Natural killer cell (primary cell): ENCODE measurements around the gene IFT81. TPM values are rescaled to one million over a fixed set of nuclear protein-coding genes. Genes with fewer than 3 reads are reported as not detected.
"Not testable (repeated sequence)": the region's sequence is repeated elsewhere in the genome, so short reads cannot be mapped to it uniquely, and the experiment has no call there.

ENCODE experiments used
- ATAC-seq, 3 donors: fragments of 150-1000 bp in 2 of 3; fragments of 200-7000 bp in 1 of 3; cut with Tn5 transposase; 1 replicate in 1 of 3; 2 replicates in 2 of 3; pipeline ENCODE4 v1.10.0; 2021; ENCODE audit warnings: mild to moderate bottlenecking in 2 of 3, moderate library complexity in 2 of 3
- DNase-seq, 2 donors: peaks; one replicate each; pipeline versions ENCODE4 v3.0.0 to v3.0.0-alpha.2; 2013 to 2021; ENCODE audit warnings: mixed read lengths in 1 of 2
- H3K27ac ChIP-seq: one replicate; pipeline ENCODE4 v1.5.1; 2013; ENCODE audit warnings: mild to moderate bottlenecking, low read length
- H3K27me3 ChIP-seq: one replicate; pipeline ENCODE4 v1.6.1; 2013; ENCODE audit warnings: low read length; ENCODE audit not compliant: control insufficient read depth, insufficient read depth
- H3K36me3 ChIP-seq: one replicate; pipeline ENCODE4 v1.6.1; 2013; ENCODE audit warnings: low read length; ENCODE audit not compliant: control insufficient read depth, insufficient read depth
- H3K4me1 ChIP-seq: one replicate; pipeline ENCODE4 v1.6.1; 2013; ENCODE audit warnings: low read length; ENCODE audit not compliant: control insufficient read depth, insufficient read depth
- H3K4me3 ChIP-seq: one replicate; pipeline ENCODE4 v1.5.1; 2013; ENCODE audit warnings: low read length
- H3K9me3 ChIP-seq: one replicate; pipeline ENCODE4 v1.6.1; 2013; ENCODE audit warnings: low read length; ENCODE audit not compliant: control insufficient read depth, insufficient read depth
- H3K27ac Mint-ChIP-seq, 2 donors: one replicate each; pipeline ENCODE4 v1.8.0; 2022; ENCODE audit warnings: mild to moderate bottlenecking in 2 of 2, mixed read lengths in 2 of 2, moderate library complexity in 1 of 2
- H3K27me3 Mint-ChIP-seq, 2 donors: one replicate each; pipeline ENCODE4 v1.8.0; 2022; ENCODE audit warnings: low read depth in 2 of 2, mixed read lengths in 2 of 2
- H3K36me3 Mint-ChIP-seq: one replicate; pipeline ENCODE4 v1.8.0; 2022; ENCODE audit warnings: mixed read lengths
- H3K4me1 Mint-ChIP-seq, 2 donors: one replicate each; pipeline ENCODE4 v1.8.0; 2022; ENCODE audit warnings: mixed read lengths in 2 of 2
- H3K4me3 Mint-ChIP-seq: one replicate; pipeline ENCODE4 v1.8.0; 2022; ENCODE audit warnings: mild to moderate bottlenecking, moderate library complexity, mixed read lengths
- H3K9me3 Mint-ChIP-seq, 2 donors: one replicate each; pipeline ENCODE4 v1.8.0; 2022; ENCODE audit warnings: mixed read lengths in 2 of 2
- WGBS: methylation state at CpG from one replicate; pipeline ENCODE4 v1.1.7; 2013; ENCODE audit warnings: missing lambda C conversion rate; ENCODE audit not compliant: insufficient coverage; 5-methylcytosine and 5-hydroxymethylcytosine counted together
- intact Hi-C: fragments of 100-400 bp; cut with micrococcal nuclease; formaldehyde crosslinking; loops from one replicate; pipeline ENCODE4 v1.14.2; 2022
- total RNA-seq, 4 donors: library from RNA; stranded (reverse); fragments of 120-200 nt in 1 of 4; gene quantifications; one replicate each; pipeline versions ENCODE4 v1.2.3 to v1.2.4, GENCODE V29; 2013 to 2022
- TF ChIP-seq, protein P1 (sequence below): fragments of 200-600 bp; IDR thresholded peaks from one replicate; pipeline ENCODE4 v1.8.0; 2022; ENCODE audit warnings: antibody characterized with exemption

The IFT81 gene
- total RNA-seq, 3 donors from 2014 or later (not counting 1 experiment from before 2014, with no cell fraction given), result 0.61 to 1.4 (median 0.80) TPM

- Histone ChIP-seq H3K27ac (no peak overlapping the region), H3K27me3 (no peaks in the 10 kb centered on the region), H3K9me3 (no peaks in the 10 kb centered on the region), H3K4me3 (no peak overlapping the region), H3K36me3 (no peaks in the 10 kb centered on the region), H3K4me1 (peaks cover 7% of the 10 kb centered on the region)
- Mint-ChIP-seq H3K36me3 (no peaks in the 10 kb centered on the region), H3K4me1 (peaks cover 0 to 5% of the 10 kb centered on the region in 2 donors), H3K9me3 (no peaks in the 10 kb centered on the region), H3K27me3 (no peaks in the 10 kb centered on the region), H3K27ac (no peak overlapping the region), H3K4me3 (no peak overlapping the region)
- ATAC-seq, result no peak
- DNase-seq, result no peak
- WGBS, result 96% methylated on average over 7 of the region's 9 CpGs
- TF ChIP-seq, protein P1, sequence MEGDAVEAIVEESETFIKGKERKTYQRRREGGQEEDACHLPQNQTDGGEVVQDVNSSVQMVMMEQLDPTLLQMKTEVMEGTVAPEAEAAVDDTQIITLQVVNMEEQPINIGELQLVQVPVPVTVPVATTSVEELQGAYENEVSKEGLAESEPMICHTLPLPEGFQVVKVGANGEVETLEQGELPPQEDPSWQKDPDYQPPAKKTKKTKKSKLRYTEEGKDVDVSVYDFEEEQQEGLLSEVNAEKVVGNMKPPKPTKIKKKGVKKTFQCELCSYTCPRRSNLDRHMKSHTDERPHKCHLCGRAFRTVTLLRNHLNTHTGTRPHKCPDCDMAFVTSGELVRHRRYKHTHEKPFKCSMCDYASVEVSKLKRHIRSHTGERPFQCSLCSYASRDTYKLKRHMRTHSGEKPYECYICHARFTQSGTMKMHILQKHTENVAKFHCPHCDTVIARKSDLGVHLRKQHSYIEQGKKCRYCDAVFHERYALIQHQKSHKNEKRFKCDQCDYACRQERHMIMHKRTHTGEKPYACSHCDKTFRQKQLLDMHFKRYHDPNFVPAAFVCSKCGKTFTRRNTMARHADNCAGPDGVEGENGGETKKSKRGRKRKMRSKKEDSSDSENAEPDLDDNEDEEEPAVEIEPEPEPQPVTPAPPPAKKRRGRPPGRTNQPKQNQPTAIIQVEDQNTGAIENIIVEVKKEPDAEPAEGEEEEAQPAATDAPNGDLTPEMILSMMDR, result no peak
- intact Hi-C loops, result no loop called here
Observed at GRCh38 chr12:110252716-110253115, 128.6 kb downstream of the IFT81 start.

DNA sequence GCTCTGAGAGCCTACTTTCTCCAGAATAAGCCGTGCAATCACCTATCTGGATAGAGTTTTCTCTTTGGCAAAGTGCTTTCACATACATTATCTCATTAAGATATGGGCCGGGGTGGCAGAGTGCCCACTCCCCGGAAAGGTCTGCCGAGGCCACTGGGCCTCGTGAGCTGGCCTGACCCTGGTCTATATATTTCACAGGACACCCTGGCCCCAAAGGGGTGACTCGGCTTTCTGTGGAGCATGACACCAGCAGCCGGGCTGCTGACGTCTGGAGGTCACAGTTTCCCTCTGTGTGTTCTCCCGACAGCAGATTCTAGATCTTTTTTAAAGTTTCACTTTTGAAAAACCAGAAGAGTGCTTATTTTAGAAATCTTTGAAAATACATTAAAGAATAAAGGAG, 129.0 kb downstream of the IFT81 start:
- ATAC-seq (no peak), DNase-seq (no peak)
- no peak overlapping the region for H3K27ac ChIP-seq

GRCh38 chr12:110254971-110255540, 130.9 kb downstream of the IFT81 start:
- H3K27ac ChIP-seq, result no peak overlapping the region
- Mint-ChIP-seq H3K4me3 (no peak overlapping the region), H3K4me1 (peaks cover 0 to 5% of the 10 kb centered on the region in 2 donors), H3K27ac (no peak overlapping the region), H3K36me3 (no peaks in the 10 kb centered on the region), H3K27me3 (no peaks in the 10 kb centered on the region), H3K9me3 (no peaks in the 10 kb centered on the region)
- no peak overlapping the region for H3K4me3 ChIP-seq
- peaks cover 7% of the 10 kb centered on the region for H3K4me1 ChIP-seq
- TF ChIP-seq, protein P1, result no peak
- 90% methylated on average over 6 of the region's 6 CpGs for WGBS
- H3K9me3 ChIP-seq, result no peaks in the 10 kb centered on the region
- H3K36me3 ChIP-seq, result no peaks in the 10 kb centered on the region
- no peak for DNase-seq
- H3K27me3 ChIP-seq, result no peaks in the 10 kb centered on the region
- ATAC-seq, result no peak
- intact Hi-C loops, result no loop called here

More for the DNA sequence above, 129.0 kb downstream of the IFT81 start:
- intact Hi-C loops, result no loop called here
- Histone ChIP-seq H3K36me3 (no peaks in the 10 kb centered on the region), H3K4me1 (peaks cover 7% of the 10 kb centered on the region), H3K27me3 (no peaks in the 10 kb centered on the region), H3K4me3 (no peak overlapping the region), H3K9me3 (no peaks in the 10 kb centered on the region)
- TF ChIP-seq, protein P1, result no peak
- Mint-ChIP-seq H3K27me3 (no peaks in the 10 kb centered on the region), H3K4me1 (peaks cover 0 to 5% of the 10 kb centered on the region in 2 donors), H3K36me3 (no peaks in the 10 kb centered on the region), H3K27ac (no peak overlapping the region), H3K9me3 (no peaks in the 10 kb centered on the region), H3K4me3 (no peak overlapping the region)
- 64% methylated on average over 9 of the region's 9 CpGs for WGBS

GRCh38 chr12:110255890-110256456, 131.8 kb downstream of the IFT81 start:
- H3K36me3 Mint-ChIP-seq, H3K27me3 Mint-ChIP-seq, H3K27ac Mint-ChIP-seq, H3K36me3 ChIP-seq, H3K4me3 Mint-ChIP-seq, H3K27ac ChIP-seq, H3K4me3 ChIP-seq, DNase-seq, intact Hi-C loops, H3K9me3 Mint-ChIP-seq, H3K4me1 ChIP-seq, ATAC-seq, H3K4me1 Mint-ChIP-seq, H3K9me3 ChIP-seq, H3K27me3 ChIP-seq: not testable (repeated sequence)
- WGBS, result 86% methylated on average over 6 of the region's 11 CpGs
